ENCODE data around the gene TMOD1.

DNA sequence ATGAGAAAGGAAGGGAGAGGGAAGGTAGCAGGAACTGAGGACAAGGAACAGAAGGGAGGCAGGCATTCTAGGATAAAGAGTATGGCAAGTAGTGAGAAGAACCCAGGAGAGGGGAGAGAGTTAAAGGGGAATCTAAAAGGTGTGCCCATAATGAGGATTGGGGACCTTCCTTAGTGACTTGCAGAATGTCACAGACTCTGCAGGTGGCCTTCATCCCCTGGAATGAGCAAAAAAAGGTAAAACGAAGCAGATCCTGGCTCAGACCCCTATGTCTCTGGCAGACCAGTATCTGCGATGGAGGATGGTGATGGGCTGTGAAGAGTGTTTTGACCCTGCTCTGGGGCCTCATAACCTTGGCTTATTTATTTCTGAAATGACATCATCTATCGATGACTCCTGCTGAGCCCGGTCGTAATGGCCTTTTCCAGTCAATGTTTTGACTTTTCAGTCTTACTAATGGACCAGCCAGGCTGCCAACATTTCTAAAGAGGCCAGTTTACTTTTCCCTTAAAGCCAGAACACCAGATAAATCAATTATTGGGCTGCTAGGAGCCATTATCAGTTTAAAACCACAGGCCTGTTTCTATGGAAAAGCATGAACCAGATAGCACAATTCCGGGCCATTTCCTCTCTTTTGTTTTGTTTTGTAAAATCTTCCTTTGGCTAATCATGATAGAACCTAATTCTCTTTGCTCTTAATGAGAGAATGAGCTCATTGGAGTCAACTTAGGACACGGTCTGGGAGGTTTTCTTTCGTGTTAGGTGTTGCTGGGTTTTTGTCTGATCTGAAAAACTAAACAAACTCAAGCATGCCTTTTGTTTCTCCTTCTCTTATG lies 3.1 kb downstream of the TMOD1 start:
- TF ChIP-seq, protein P1, sequence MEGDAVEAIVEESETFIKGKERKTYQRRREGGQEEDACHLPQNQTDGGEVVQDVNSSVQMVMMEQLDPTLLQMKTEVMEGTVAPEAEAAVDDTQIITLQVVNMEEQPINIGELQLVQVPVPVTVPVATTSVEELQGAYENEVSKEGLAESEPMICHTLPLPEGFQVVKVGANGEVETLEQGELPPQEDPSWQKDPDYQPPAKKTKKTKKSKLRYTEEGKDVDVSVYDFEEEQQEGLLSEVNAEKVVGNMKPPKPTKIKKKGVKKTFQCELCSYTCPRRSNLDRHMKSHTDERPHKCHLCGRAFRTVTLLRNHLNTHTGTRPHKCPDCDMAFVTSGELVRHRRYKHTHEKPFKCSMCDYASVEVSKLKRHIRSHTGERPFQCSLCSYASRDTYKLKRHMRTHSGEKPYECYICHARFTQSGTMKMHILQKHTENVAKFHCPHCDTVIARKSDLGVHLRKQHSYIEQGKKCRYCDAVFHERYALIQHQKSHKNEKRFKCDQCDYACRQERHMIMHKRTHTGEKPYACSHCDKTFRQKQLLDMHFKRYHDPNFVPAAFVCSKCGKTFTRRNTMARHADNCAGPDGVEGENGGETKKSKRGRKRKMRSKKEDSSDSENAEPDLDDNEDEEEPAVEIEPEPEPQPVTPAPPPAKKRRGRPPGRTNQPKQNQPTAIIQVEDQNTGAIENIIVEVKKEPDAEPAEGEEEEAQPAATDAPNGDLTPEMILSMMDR (IDR thresholded peaks at IDR 0.05): no peak
- no peak for TF ChIP-seq POLR2A (IDR thresholded peaks at IDR 0.05)
